ENCODE measurements around the gene EEF2K. TPM values are rescaled to one million over a fixed set of nuclear protein-coding genes. Genes with fewer than 3 reads are reported as not detected.

Gene EEF2K
- total and polyA plus RNA-seq, 2 of the 13 experiments (the other 11 are each of a cell fraction or from before 2014, with no cell fraction given), result 22.0 to 23.8 TPM

- TF ChIP-seq, protein P1, sequence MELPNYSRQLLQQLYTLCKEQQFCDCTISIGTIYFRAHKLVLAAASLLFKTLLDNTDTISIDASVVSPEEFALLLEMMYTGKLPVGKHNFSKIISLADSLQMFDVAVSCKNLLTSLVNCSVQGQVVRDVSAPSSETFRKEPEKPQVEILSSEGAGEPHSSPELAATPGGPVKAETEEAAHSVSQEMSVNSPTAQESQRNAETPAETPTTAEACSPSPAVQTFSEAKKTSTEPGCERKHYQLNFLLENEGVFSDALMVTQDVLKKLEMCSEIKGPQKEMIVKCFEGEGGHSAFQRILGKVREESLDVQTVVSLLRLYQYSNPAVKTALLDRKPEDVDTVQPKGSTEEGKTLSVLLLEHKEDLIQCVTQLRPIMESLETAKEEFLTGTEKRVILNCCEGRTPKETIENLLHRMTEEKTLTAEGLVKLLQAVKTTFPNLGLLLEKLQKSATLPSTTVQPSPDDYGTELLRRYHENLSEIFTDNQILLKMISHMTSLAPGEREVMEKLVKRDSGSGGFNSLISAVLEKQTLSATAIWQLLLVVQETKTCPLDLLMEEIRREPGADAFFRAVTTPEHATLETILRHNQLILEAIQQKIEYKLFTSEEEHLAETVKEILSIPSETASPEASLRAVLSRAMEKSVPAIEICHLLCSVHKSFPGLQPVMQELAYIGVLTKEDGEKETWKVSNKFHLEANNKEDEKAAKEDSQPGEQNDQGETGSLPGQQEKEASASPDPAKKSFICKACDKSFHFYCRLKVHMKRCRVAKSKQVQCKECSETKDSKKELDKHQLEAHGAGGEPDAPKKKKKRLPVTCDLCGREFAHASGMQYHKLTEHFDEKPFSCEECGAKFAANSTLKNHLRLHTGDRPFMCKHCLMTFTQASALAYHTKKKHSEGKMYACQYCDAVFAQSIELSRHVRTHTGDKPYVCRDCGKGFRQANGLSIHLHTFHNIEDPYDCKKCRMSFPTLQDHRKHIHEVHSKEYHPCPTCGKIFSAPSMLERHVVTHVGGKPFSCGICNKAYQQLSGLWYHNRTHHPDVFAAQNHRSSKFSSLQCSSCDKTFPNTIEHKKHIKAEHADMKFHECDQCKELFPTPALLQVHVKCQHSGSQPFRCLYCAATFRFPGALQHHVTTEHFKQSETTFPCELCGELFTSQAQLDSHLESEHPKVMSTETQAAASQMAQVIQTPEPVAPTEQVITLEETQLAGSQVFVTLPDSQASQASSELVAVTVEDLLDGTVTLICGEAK (IDR thresholded peaks at IDR 0.05), result no peak
- TF ChIP-seq, protein P1 (CRISPR knock-in tag; IDR thresholded peaks at IDR 0.05), result peak; percentile 43; the same call in 1 of the 2 replicates
- TF ChIP-seq ZNF773 (CRISPR knock-in tag; IDR thresholded peaks at IDR 0.05; ENCODE audit: borderline replicate concordance) (no peak), SRSF1 (optimal IDR thresholded peaks at IDR 0.05; ENCODE audit: low read depth, low read length) (peak; percentile 62), TBX2 (CRISPR knock-in tag; IDR thresholded peaks at IDR 0.05; ENCODE audit: borderline replicate concordance) (peak; percentile 22; the same call in 1 of the 2 replicates), NRL (CRISPR knock-in tag; IDR thresholded peaks at IDR 0.05; ENCODE audit: borderline replicate concordance) (peak; percentile 68; the same call in 1 of the 2 replicates), POLR2AphosphoS5 (IDR thresholded peaks at IDR 0.05; ENCODE audit: low read depth, low read length) (peak; percentile 41), ZNF598 (CRISPR knock-in tag; IDR thresholded peaks at IDR 0.05; ENCODE audit: borderline replicate concordance) (peak; percentile 40; the same call in 1 of the 2 replicates), EEA1 (CRISPR knock-in tag; IDR thresholded peaks at IDR 0.05; ENCODE audit: borderline replicate concordance) (peak; percentile 20; the same call in 1 of the 2 replicates), NR2F1 (CRISPR knock-in tag; IDR thresholded peaks at IDR 0.05) (no peak), ZBTB33 (CRISPR knock-in tag; IDR thresholded peaks at IDR 0.05) (no peak), ZMYM2 (CRISPR knock-in tag; IDR thresholded peaks at IDR 0.05) (no peak), SATB2 (CRISPR knock-in tag; IDR thresholded peaks at IDR 0.05) (no peak), ATF7-NPFF (CRISPR knock-in tag; IDR thresholded peaks at IDR 0.05; ENCODE audit: low read depth) (0 out of 2 replicates have a peak, but pooled peaks have one; percentile 3), ZNF883 (CRISPR knock-in tag; IDR thresholded peaks at IDR 0.05; ENCODE audit: not compliant biosample characterization) (peak; percentile 81), POGK (CRISPR knock-in tag; conservative IDR thresholded peaks at IDR 0.05) (0 out of 2 replicates have a peak, but pooled peaks have one; percentile 52)
Measured at GRCh38 chr16:22335668-22336246, 129.7 kb downstream of the EEF2K start (continued).

Data from HepG2 (cell line).